KMS-11 (cell line): ENCODE measurements around the gene MIEF2.
A peak's percentile ranks its signal among the peaks of the same experiment; 100 is the strongest.

ENCODE experiments used
- H2AFZ ChIP-seq: fragments of 200-600 bp; sonication (generic); 2 replicates; pipeline ENCODE4 v1.6.1; 2016; ENCODE audit warnings: antibody characterized with exemption, mixed run types, low read depth
- H3K27ac ChIP-seq: fragments of 200-600 bp; sonication (generic); 2 replicates; pipeline ENCODE4 v1.6.1; 2016; ENCODE audit warnings: mild to moderate bottlenecking, mixed run types
- H3K27me3 ChIP-seq: fragments of 200-600 bp; sonication (generic); 2 replicates; pipeline ENCODE4 v1.6.1; 2017; ENCODE audit warnings: mild to moderate bottlenecking, low read depth, mixed run types, moderate library complexity; ENCODE audit not compliant: insufficient read depth
- H3K36me3 ChIP-seq: fragments of 200-600 bp; sonication (generic); 2 replicates; pipeline ENCODE4 v1.6.1; 2017; ENCODE audit warnings: mild to moderate bottlenecking, mixed run types; ENCODE audit not compliant: insufficient read depth
- H3K4me1 ChIP-seq: fragments of 200-600 bp; sonication (generic); 2 replicates; pipeline ENCODE4 v1.6.1; 2016; ENCODE audit warnings: mild to moderate bottlenecking, low read depth, mixed run types; ENCODE audit not compliant: poor library complexity, severe bottlenecking
- H3K4me2 ChIP-seq: fragments of 200-600 bp; sonication (generic); 2 replicates; pipeline ENCODE4 v1.7.0; 2016; ENCODE audit warnings: mild to moderate bottlenecking, mixed run types
- H3K4me3 ChIP-seq: fragments of 200-600 bp; sonication (generic); IDR thresholded peaks from 2 replicates; pipeline ENCODE4 v1.6.1; 2017; ENCODE audit warnings: low read depth, low read length, mixed read lengths; ENCODE audit not compliant: insufficient read depth
- H3K79me2 ChIP-seq: fragments of 200-600 bp; sonication (generic); 2 replicates; pipeline ENCODE4 v1.6.1; 2016; ENCODE audit warnings: low read depth, mixed run types; ENCODE audit not compliant: insufficient read depth
- H3K9ac ChIP-seq: fragments of 200-600 bp; sonication (generic); 2 replicates; pipeline ENCODE4 v1.6.1; 2016; ENCODE audit warnings: mild to moderate bottlenecking, mixed run types
- H4K20me1 ChIP-seq: fragments of 200-600 bp; sonication (generic); 2 replicates; pipeline ENCODE4 v1.6.1; 2016; ENCODE audit warnings: mild to moderate bottlenecking, mixed run types; ENCODE audit not compliant: insufficient read depth
- CTCF ChIP-seq: fragments of 200-600 bp; sonication (generic); conservative IDR thresholded peaks from 2 replicates; pipeline ENCODE4 v1.6.1; 2017; ENCODE audit warnings: low read depth, mild to moderate bottlenecking, antibody characterized with exemption, low read length, moderate library complexity, mixed read lengths

Gene MIEF2

GRCh38 chr17:18314059-18314730, 53.7 kb downstream of the MIEF2 start:
- no peak for TF ChIP-seq CTCF
- Histone ChIP-seq H4K20me1 (no peaks in the 10 kb centered on the region), H3K27ac (peak overlapping the region; percentile 69; the same call in 1 of the 2 replicates), H2AFZ (peak overlapping the region; percentile 57; the same call in 1 of the 2 replicates), H3K27me3 (no peaks in the 10 kb centered on the region), H3K4me3 (peak overlapping the region; percentile 34), H3K4me1 (peaks cover 30% of the 10 kb centered on the region), H3K36me3 (no peaks in the 10 kb centered on the region), H3K4me2 (peak overlapping the region; percentile 95), H3K79me2 (peaks cover 62% of the 10 kb centered on the region), H3K9ac (peak overlapping the region; percentile 64; the same call in 1 of the 2 replicates)

GRCh38 chr17:18314731-18315561, 54.5 kb downstream of the MIEF2 start, which contains the start of the genes SMCR8 and TOP3A:
SMCR8 (plus strand) TSS chr17:18315293; CDS start chr17:18315790, 497 bp downstream.
TOP3A (minus strand) TSS chr17:18314994; CDS start chr17:18314778, 216 bp downstream.
- peak within 1 kb of the TSS; percentile 57; the same call in 1 of the 2 replicates for H2AFZ ChIP-seq
- H3K27ac ChIP-seq = peak within 1 kb of the TSS; percentile 69
- H3K36me3 ChIP-seq = no peaks in the 10 kb centered on the region
- H3K27me3 ChIP-seq = no peaks in the 10 kb centered on the region
- peak within 1 kb of the TSS; percentile 64; the same call in 1 of the 2 replicates for H3K9ac ChIP-seq
- peak within 1 kb of the TSS; percentile 95 for H3K4me2 ChIP-seq
- H4K20me1 ChIP-seq = no peaks in the 10 kb centered on the region
- H3K79me2 ChIP-seq = peaks cover 59% of the 10 kb centered on the region
- no peak for TF ChIP-seq CTCF
- H3K4me3 ChIP-seq = peak within 1 kb of the TSS; percentile 34
- peaks cover 37% of the 10 kb centered on the region for H3K4me1 ChIP-seq

- peaks cover 53% of the 10 kb centered on the region for H3K79me2 ChIP-seq
- peak overlapping the region; percentile 57; the same call in 1 of the 2 replicates for H2AFZ ChIP-seq
- no peaks in the 10 kb centered on the region for H3K36me3 ChIP-seq
- H3K27ac ChIP-seq = peak overlapping the region; percentile 69
- peaks cover 43% of the 10 kb centered on the region for H3K4me1 ChIP-seq
- no peaks in the 10 kb centered on the region for H3K27me3 ChIP-seq
- peak overlapping the region; percentile 84 for H3K4me2 ChIP-seq
- no peak for TF ChIP-seq CTCF
- H3K9ac ChIP-seq = peak overlapping the region; percentile 64; the same call in 1 of the 2 replicates
- no peaks in the 10 kb centered on the region for H4K20me1 ChIP-seq
- H3K4me3 ChIP-seq = no peak overlapping the region
Observed at GRCh38 chr17:18315562-18315922, 55.1 kb downstream of the MIEF2 start.

GRCh38 chr17:18315961-18316360, 55.5 kb downstream of the MIEF2 start:
- peaks cover 47% of the 10 kb centered on the region for H3K4me1 ChIP-seq
- peak overlapping the region; percentile 84 for H3K4me2 ChIP-seq
- no peaks in the 10 kb centered on the region for H3K27me3 ChIP-seq
- no peak overlapping the region for H2AFZ ChIP-seq
- no peak overlapping the region for H3K9ac ChIP-seq
- peak overlapping the region; percentile 69; the same call in 1 of the 2 replicates for H3K27ac ChIP-seq
- H3K4me3 ChIP-seq = no peak overlapping the region
- H4K20me1 ChIP-seq = no peaks in the 10 kb centered on the region
- no peak for TF ChIP-seq CTCF
- H3K36me3 ChIP-seq = no peaks in the 10 kb centered on the region
- H3K79me2 ChIP-seq = peaks cover 49% of the 10 kb centered on the region
